Measurements from ENCODE around the gene PLAC8L1. TPM values are rescaled to one million over a fixed set of nuclear protein-coding genes. Genes with fewer than 3 reads are reported as not detected.

Gene PLAC8L1
- total RNA-seq, 1 donor from 2014 or later, result 1.5 TPM

- DNase-seq (ENCODE audit: low spot score), result no peak
Observed at GRCh38 chr5:146047396-146047795, 58.0 kb downstream of the PLAC8L1 start.

GRCh38 chr5:146043722-146044121 is 61.7 kb downstream of the PLAC8L1 start:
- no peak for DNase-seq (ENCODE audit: low spot score)

- DNase-seq (ENCODE audit: low spot score), result no peak
Observed at GRCh38 chr5:146042628-146043279, 62.6 kb downstream of the PLAC8L1 start.

GRCh38 chr5:146041180-146041789 is 64.1 kb downstream of the PLAC8L1 start:
- no peak for DNase-seq (ENCODE audit: low spot score)

GRCh38 chr5:146040527-146040926 is 64.8 kb downstream of the PLAC8L1 start:
- no peak for DNase-seq (ENCODE audit: low spot score)

- DNase-seq (ENCODE audit: low spot score), result no peak
Observed at GRCh38 chr5:146039420-146039819, 66.0 kb downstream of the PLAC8L1 start.

GRCh38 chr5:146034605-146035004 is 70.8 kb downstream of the PLAC8L1 start:
- no peak for DNase-seq (ENCODE audit: low spot score)

Other genes with a start within 250 kb of the PLAC8L1 start
- not detected for gene GRXCR2, start 232.6 kb downstream of the PLAC8L1 start, total RNA-seq
- 1.6 TPM for gene SH3RF2, start 169.0 kb downstream of the PLAC8L1 start, total RNA-seq
- 143 TPM for gene LARS1, start 77.1 kb upstream of the PLAC8L1 start, total RNA-seq
- gene RBM27, start 98.0 kb upstream of the PLAC8L1 start, total RNA-seq, result 12.2 TPM
- not detected for gene POU4F3, start 233.3 kb upstream of the PLAC8L1 start, total RNA-seq